Gastroesophageal sphincter (tissue), 4 donors: ENCODE results near the gene TRABD. TPM values are rescaled to one million over a fixed set of nuclear protein-coding genes. Genes with fewer than 3 reads are reported as not detected.

Source experiments
- ATAC-seq: fragments of 150-250 bp; one replicate; pipeline ENCODE4 v1.9.1; 2016; ENCODE audit warnings: mild to moderate bottlenecking, moderate library complexity
- H3K27ac ChIP-seq, 4 donors: fragments of 200-600 bp; sonication (generic) in 3 of 4; 1 replicate in 3 of 4; 2 replicates in 1 of 4; pipeline ENCODE4 v1.5.1; 2016 to 2019
- H3K27me3 ChIP-seq: fragments of 200-600 bp; sonication (generic); one replicate; pipeline ENCODE4 v1.5.1; 2019
- H3K36me3 ChIP-seq, 2 donors: fragments of 200-600 bp; sonication (generic); one replicate each; pipeline ENCODE4 v1.5.1; 2019; ENCODE audit warnings: control low read depth in 1 of 2
- H3K4me1 ChIP-seq, 3 donors: fragments of 200-600 bp; sonication (generic); 1 replicate in 2 of 3; 2 replicates in 1 of 3; pipeline ENCODE4 v1.5.1; 2016 to 2019; ENCODE audit warnings: control low read depth in 2 of 3
- H3K4me3 ChIP-seq, 2 donors: fragments of 200-600 bp; sonication (generic); one replicate each; pipeline ENCODE4 v1.5.1; 2019; ENCODE audit warnings: mild to moderate bottlenecking in 1 of 2, moderate library complexity in 1 of 2
- H3K9me3 ChIP-seq, 3 donors: fragments of 200-600 bp; sonication (generic); one replicate each; pipeline ENCODE4 v1.5.1; 2017 to 2019; ENCODE audit warnings: control low read depth in 2 of 3
- EP300 ChIP-seq: sonication (generic); formaldehyde crosslinking; IDR thresholded peaks from one replicate; pipeline ENCODE4 v1.6.1; 2017; ENCODE audit warnings: antibody characterized with exemption, mild to moderate bottlenecking
- POLR2A ChIP-seq, 2 donors: fragments of 450-650 bp; IDR thresholded peaks; one replicate each; pipeline ENCODE4 v1.6.1; 2017; ENCODE audit warnings: antibody characterized with exemption in 2 of 2, mild to moderate bottlenecking in 2 of 2, moderate library complexity in 1 of 2
- POLR2AphosphoS5 ChIP-seq: sonication (generic); formaldehyde crosslinking; IDR thresholded peaks from one replicate; pipeline ENCODE4 v1.6.1; 2017; ENCODE audit warnings: antibody characterized with exemption
- whole genome bisulfite sequencing, 2 donors: methylation state at CpG; one replicate each; pipeline ENCODE4 v1.1.5; 2018; ENCODE audit warnings: low coverage in 1 of 2; 5-methylcytosine and 5-hydroxymethylcytosine counted together
- total RNA-seq, 4 donors: library from RNA; depleted of rRNA; stranded (reverse); fragments of >200 nt; gene quantifications; one replicate each; pipeline ENCODE4 v1.1.0, GENCODE V29; 2016
- TF ChIP-seq, protein P1 (sequence below), 4 experiments: fragments of 200-600 bp in 2 of 4; fragments of 450-650 bp in 2 of 4; sonication (generic) in 1 of 4; IDR thresholded peaks; one replicate each; pipeline ENCODE4 v1.5.1; 2017 to 2019; ENCODE audit warnings: antibody characterized with exemption in 4 of 4, mild to moderate bottlenecking in 2 of 4, moderate library complexity in 2 of 4

TRABD gene
- total RNA-seq, 4 donors from 2014 or later: 15.7 to 22.0 (median 19.0) TPM

- ATAC-seq: no peak
- H3K36me3 ChIP-seq: peaks cover 0 to 100% of the 10 kb centered on the region in 2 donors
- no peak overlapping the region for H3K27ac ChIP-seq
- H3K9me3 ChIP-seq: no peaks in the 10 kb centered on the region
- no peak overlapping the region for H3K4me3 ChIP-seq
- H3K4me1 ChIP-seq: peaks cover 0 to 43% (median 0%) of the 10 kb centered on the region in 3 donors
- TF ChIP-seq POLR2AphosphoS5: no peak
- TF ChIP-seq POLR2A (IDR thresholded peaks at IDR 0.05): no peak
- TF ChIP-seq, protein P1, sequence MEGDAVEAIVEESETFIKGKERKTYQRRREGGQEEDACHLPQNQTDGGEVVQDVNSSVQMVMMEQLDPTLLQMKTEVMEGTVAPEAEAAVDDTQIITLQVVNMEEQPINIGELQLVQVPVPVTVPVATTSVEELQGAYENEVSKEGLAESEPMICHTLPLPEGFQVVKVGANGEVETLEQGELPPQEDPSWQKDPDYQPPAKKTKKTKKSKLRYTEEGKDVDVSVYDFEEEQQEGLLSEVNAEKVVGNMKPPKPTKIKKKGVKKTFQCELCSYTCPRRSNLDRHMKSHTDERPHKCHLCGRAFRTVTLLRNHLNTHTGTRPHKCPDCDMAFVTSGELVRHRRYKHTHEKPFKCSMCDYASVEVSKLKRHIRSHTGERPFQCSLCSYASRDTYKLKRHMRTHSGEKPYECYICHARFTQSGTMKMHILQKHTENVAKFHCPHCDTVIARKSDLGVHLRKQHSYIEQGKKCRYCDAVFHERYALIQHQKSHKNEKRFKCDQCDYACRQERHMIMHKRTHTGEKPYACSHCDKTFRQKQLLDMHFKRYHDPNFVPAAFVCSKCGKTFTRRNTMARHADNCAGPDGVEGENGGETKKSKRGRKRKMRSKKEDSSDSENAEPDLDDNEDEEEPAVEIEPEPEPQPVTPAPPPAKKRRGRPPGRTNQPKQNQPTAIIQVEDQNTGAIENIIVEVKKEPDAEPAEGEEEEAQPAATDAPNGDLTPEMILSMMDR (IDR thresholded peaks at IDR 0.05): no peak
- no peak for TF ChIP-seq EP300
- no peaks in the 10 kb centered on the region for H3K27me3 ChIP-seq
- 81 to 93% methylated on average over 4 to 5 of the region's 32 CpGs for whole genome bisulfite sequencing, 2 donors
These were observed 24.8 kb downstream of the TRABD start for GRCh38 chr22:50210378-50211139.

DNA sequence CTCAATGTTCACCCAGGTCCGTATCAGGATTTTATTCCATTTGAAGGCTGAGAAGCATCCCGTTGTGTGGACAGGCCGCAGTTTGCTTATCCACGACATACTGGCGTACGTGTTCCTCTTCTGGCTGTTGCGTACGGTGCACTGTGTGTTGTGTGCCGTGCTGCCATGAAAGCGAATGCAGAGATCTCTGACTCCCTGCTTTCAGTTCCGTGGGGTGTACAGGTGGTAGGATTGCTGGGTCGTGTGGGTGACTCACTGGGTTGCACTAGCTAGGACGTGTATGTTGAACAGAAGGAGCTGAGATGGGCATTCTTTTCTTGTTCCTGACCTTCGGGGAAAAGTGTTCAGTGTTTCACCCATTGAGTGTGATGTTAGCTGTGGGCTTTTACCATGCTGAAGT lies 25.4 kb downstream of the TRABD start:
- no peaks in the 10 kb centered on the region for H3K9me3 ChIP-seq
- H3K36me3 ChIP-seq: peaks cover 0 to 100% of the 10 kb centered on the region in 2 donors
- TF ChIP-seq, protein P1 (IDR thresholded peaks at IDR 0.05): no peak
- TF ChIP-seq POLR2A (IDR thresholded peaks at IDR 0.05): no peak
- no peak for TF ChIP-seq POLR2AphosphoS5
- TF ChIP-seq EP300: no peak
- no peak overlapping the region for H3K27ac ChIP-seq
- no peak overlapping the region for H3K4me3 ChIP-seq
- H3K4me1 ChIP-seq: peaks cover 0 to 43% (median 0%) of the 10 kb centered on the region in 3 donors
- H3K27me3 ChIP-seq: no peaks in the 10 kb centered on the region
- WGBS, 2 donors: 77 to 88% methylated on average over 2 to 14 of the region's 14 CpGs
- no peak for ATAC-seq

DNA sequence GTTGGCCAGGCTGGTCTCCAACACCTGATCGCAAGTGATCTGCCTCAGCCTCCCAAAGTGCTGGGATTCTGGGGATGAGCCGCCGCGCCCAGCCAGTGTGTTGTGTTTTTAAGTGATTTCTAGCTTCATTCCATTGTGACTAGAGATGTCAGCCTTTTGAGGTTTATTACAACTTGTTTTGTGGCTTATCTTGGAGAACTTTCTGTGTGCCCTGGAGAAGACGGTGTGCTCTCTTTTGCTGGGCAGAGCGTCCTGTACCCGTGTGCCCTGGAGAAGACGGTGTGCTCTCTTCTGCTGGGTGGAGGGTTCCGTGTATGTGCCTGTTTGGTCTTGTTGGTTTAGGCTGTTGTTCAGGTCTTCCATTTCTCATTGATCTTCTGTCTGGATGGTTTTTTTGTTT lies 27.6 kb downstream of the TRABD start:
- no peak for TF ChIP-seq POLR2A (IDR thresholded peaks at IDR 0.05)
- TF ChIP-seq, protein P1 (IDR thresholded peaks at IDR 0.05): no peak
- no peak for TF ChIP-seq POLR2AphosphoS5
- no peak for TF ChIP-seq EP300
- peaks cover 0 to 100% of the 10 kb centered on the region in 2 donors for H3K36me3 ChIP-seq
- 90 to 94% methylated on average over 5 to 9 of the region's 9 CpGs for WGBS, 2 donors

DNA sequence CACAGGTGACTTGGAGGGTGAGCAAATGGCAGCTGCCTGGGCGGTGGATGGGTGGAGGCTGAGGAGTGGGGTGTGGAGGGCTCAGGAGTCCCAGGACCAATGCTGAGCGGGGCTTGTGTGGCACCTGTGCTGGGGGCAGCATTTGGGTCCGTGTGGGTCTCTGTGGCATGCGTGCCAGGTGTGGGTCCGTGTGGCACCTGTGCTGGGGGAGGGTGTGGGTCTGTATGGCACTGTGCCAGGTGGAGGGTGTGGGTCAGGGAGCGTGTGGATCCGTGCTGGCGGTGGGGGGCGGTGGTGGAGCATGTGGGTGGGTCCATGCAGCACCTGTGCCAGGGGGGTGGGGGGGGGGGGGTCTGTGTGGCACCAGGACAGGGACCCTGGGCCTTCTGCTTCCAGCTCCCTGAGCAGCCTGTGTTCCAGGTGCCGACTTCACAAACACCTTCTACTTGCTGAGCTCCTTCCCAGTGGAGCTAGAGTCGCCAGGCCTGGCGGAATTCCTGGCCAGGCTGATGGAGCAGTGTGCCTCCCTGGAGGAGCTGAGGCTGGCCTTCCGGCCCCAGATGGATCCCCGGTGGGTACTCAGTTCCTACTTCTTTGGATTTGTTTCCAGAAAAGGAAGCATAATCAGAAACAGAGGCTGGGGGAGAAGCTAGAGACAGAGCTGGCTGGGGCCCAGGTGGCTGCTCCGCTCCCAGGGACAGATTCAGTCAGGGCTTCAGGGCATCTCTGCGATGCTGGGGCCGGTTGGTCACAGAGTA lies 29.8 kb downstream of the TRABD start:
- 60% methylated on average over 3 of the region's 17 CpGs; no CpG with 5 or more reads in 1 of the 2 donors for WGBS, 2 donors
- TF ChIP-seq EP300 (no peak), POLR2A (IDR thresholded peaks at IDR 0.05) (no peak), POLR2AphosphoS5 (no peak)
- TF ChIP-seq, protein P1 (IDR thresholded peaks at IDR 0.05): no peak
- no peak for ATAC-seq
- H3K36me3 ChIP-seq: peaks cover 0 to 97% of the 10 kb centered on the region in 2 donors
- H3K9me3 ChIP-seq: no peaks in the 10 kb centered on the region
- no peak overlapping the region for H3K27ac ChIP-seq
- H3K4me1 ChIP-seq: peaks cover 0 to 24% (median 0%) of the 10 kb centered on the region in 3 donors
- no peak overlapping the region for H3K4me3 ChIP-seq
- no peaks in the 10 kb centered on the region for H3K27me3 ChIP-seq

More for the DNA sequence above, 27.6 kb downstream of the TRABD start:
- peaks cover 0 to 26% (median 0%) of the 10 kb centered on the region in 3 donors for H3K4me1 ChIP-seq
- no peaks in the 10 kb centered on the region for H3K27me3 ChIP-seq
- H3K27ac ChIP-seq: no peak overlapping the region
- no peak overlapping the region for H3K4me3 ChIP-seq
- no peak for ATAC-seq
- H3K9me3 ChIP-seq: no peaks in the 10 kb centered on the region
